GM18507 (cell line): ENCODE measurements around the gene CLMP.
"Not testable (repeated sequence)": the region's sequence is repeated elsewhere in the genome, so short reads cannot be mapped to it uniquely, and the experiment has no call there.

ENCODE experiments used
- DNase-seq: peaks from one replicate; pipeline ENCODE4 v3.0.0; 2011; ENCODE audit warnings: low read depth; ENCODE audit not compliant: insufficient read length; ENCODE audit errors: extremely low spot score
- FAIRE-seq: peaks from 2 replicates; lab custom pipeline; 2011; peaks lifted over from hg19 to GRCh38; lab: Jason Lieb, UNC

Gene CLMP

GRCh38 chr11:123103326-123103980, 91.6 kb downstream of the CLMP start:
- DNase-seq (no peak), FAIRE-seq (no peak)

GRCh38 chr11:123100379-123101085, 94.5 kb downstream of the CLMP start:
- no peak for DNase-seq
- no peak for FAIRE-seq

- FAIRE-seq (no peak), DNase-seq (no peak)
Observed at GRCh38 chr11:123098990-123099389, 96.1 kb downstream of the CLMP start.

DNA sequence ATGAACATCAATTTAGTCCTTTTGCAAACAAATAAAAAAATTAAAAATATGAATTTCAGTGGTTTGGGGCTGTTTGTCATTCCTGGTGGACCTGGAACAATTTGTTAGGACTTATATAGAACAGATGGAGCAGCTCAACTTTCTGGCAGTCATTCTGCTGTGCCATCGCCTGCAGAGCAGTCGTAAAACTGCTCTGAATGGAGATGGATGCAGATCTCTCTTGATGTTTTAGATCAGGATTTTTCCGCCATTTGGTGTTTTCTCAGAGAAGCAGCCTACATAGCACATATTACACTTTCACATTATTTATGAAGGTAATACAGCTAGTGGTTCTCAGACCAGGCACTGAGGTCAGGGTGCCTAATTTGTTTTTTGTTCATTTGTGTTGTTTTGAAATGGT, 101.3 kb downstream of the CLMP start:
- FAIRE-seq (no peak), DNase-seq (no peak)

- FAIRE-seq (no peak), DNase-seq (no peak)
Observed at GRCh38 chr11:123091506-123091905, 103.5 kb downstream of the CLMP start.

GRCh38 chr11:123090168-123090567, 104.9 kb downstream of the CLMP start:
- FAIRE-seq, DNase-seq: not testable (repeated sequence)

GRCh38 chr11:123088896-123089295, 106.2 kb downstream of the CLMP start:
- DNase-seq, FAIRE-seq: not testable (repeated sequence)

GRCh38 chr11:123087657-123088056, 107.4 kb downstream of the CLMP start:
- DNase-seq, result not testable (repeated sequence)
- FAIRE-seq, result peak; percentile 81

DNA sequence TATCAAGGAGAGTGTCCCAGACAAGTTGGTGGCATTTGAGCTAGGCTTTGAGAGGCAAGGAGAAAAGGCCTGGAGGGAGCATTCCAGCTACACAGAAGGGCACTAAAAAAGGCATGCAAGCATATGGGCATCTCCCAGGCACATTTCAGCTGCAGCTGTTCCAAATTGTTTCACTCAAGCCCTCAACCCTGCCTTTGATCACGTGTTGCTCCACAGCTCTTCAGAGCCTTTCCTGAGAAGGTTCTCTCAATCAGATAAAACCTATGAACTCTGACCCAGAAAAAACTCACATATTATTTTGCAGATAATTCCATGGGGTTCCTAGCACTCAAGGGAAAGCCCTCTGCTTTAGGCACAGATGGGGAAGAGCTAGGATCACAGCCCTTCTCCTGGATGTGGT, 108.7 kb downstream of the CLMP start:
- FAIRE-seq (no peak), DNase-seq (no peak)

- FAIRE-seq, result no peak
Observed at GRCh38 chr11:123085497-123085896, 109.6 kb downstream of the CLMP start.

GRCh38 chr11:123084454-123084853, 110.6 kb downstream of the CLMP start:
- FAIRE-seq (no peak), DNase-seq (no peak)

More at GRCh38 chr11:123085497-123085896, 109.6 kb downstream of the CLMP start:
- DNase-seq, result no peak

DNA sequence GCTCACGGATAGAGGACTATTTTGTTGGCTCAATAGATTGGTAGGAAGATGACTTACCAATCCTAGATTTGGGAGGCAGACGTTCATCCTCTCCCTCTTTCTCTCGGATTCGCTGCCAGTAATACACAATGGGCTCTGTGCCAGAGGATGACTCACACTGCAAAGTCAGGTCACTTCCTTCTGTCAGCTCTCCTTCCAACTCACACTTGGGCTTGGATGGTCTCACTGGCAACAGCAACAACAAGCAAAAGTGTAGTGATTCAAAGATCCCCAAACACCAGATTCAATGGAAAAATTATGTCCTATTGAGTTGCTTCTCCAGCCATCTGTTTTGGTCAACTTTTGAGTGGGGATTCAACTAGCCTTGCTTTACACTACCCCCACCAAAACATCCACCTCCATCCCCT, 111.4 kb downstream of the CLMP start:
- no peak for DNase-seq
- FAIRE-seq, result no peak

- no peak for FAIRE-seq
- no peak for DNase-seq
Observed at GRCh38 chr11:123082977-123083376, 112.1 kb downstream of the CLMP start.

GRCh38 chr11:123080015-123080414, 115.0 kb downstream of the CLMP start:
- no peak for DNase-seq
- FAIRE-seq, result no peak

DNA sequence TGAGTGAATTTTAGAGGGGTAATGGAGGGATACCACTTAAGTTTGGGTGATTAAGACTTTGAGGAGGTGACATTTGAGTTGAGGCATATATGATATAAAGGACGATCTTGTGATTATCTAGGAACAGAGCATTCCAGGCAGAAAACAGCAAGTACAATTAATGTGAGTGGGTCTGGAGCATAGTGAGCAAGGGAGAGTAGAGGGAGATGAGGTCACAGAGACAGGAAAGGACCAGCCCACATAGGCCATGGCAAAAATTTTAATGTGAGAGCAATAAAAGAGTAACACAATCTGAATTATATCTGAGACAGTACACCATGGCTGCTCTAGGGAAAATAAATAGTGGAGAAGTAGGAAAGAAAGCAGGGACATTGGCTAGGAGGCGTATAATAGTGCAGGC, 118.6 kb downstream of the CLMP start:
- no peak for DNase-seq
- FAIRE-seq, result no peak

- no peak for FAIRE-seq
- DNase-seq, result no peak
Observed at GRCh38 chr11:123073343-123074057, 121.5 kb downstream of the CLMP start.

- FAIRE-seq (no peak), DNase-seq (no peak)
Observed at GRCh38 chr11:123072762-123073161, 122.3 kb downstream of the CLMP start.

- no peak for FAIRE-seq
- DNase-seq, result no peak
Observed at GRCh38 chr11:123072332-123072761, 122.7 kb downstream of the CLMP start.

- DNase-seq, result no peak
- peak; percentile 68 for FAIRE-seq
Observed at GRCh38 chr11:123069908-123070821, 124.9 kb downstream of the CLMP start.
